NT2/D1 (cell line): ENCODE results near the gene CYP11A1.

ENCODE experiments used
- DNase-seq: peaks from one replicate; pipeline ENCODE4 v3.0.0-alpha.2; 2011; ENCODE audit warnings: low read depth, low spot score
- H3K27me3 ChIP-seq: 2 replicates; pipeline ENCODE4 v1.6.0; 2011; ENCODE audit warnings: mild to moderate bottlenecking; ENCODE audit not compliant: insufficient read length, insufficient read depth
- H3K36me3 ChIP-seq: 2 replicates; pipeline ENCODE4 v1.6.1; 2011; ENCODE audit warnings: mild to moderate bottlenecking, low read length, mixed read lengths; ENCODE audit not compliant: insufficient read depth, insufficient read length
- H3K4me1 ChIP-seq: 2 replicates; pipeline ENCODE4 v1.5.1; 2011; ENCODE audit not compliant: insufficient read depth, insufficient read length
- H3K4me3 ChIP-seq: 2 replicates; pipeline ENCODE4 v1.5.1; 2011; ENCODE audit warnings: low read depth; ENCODE audit not compliant: insufficient read length
- H3K9ac ChIP-seq: 2 replicates; pipeline ENCODE4 v1.6.0; 2011; ENCODE audit warnings: low read depth; ENCODE audit not compliant: insufficient read length
- H3K9me3 ChIP-seq: 2 replicates; pipeline ENCODE4 v1.5.1; 2011; ENCODE audit warnings: mild to moderate bottlenecking, low read length; ENCODE audit not compliant: insufficient read depth
- SUZ12 ChIP-seq: IDR thresholded peaks from 2 replicates; pipeline ENCODE4 v1.6.1; 2011; ENCODE audit not compliant: insufficient read length, insufficient read depth; ENCODE audit errors: extremely low read depth
- YY1 ChIP-seq: IDR thresholded peaks from 2 replicates; pipeline ENCODE4 v1.6.1; 2011; ENCODE audit not compliant: insufficient read length, insufficient read depth
- ZNF274 ChIP-seq: IDR thresholded peaks from 2 replicates; pipeline ENCODE4 v1.6.1; 2011; ENCODE audit warnings: mild to moderate bottlenecking, low read depth, low read length

CYP11A1 gene

GRCh38 chr15:74311734-74312444 lies 55.6 kb downstream of the CYP11A1 start:
- no peaks in the 10 kb centered on the region for H3K36me3 ChIP-seq
- no peak overlapping the region for H3K4me3 ChIP-seq
- H3K9ac ChIP-seq, result no peak overlapping the region
- H3K27me3 ChIP-seq, result peaks cover 11% of the 10 kb centered on the region
- DNase-seq, result no peak
- H3K9me3 ChIP-seq, result no peaks in the 10 kb centered on the region
- H3K4me1 ChIP-seq, result peaks cover 24% of the 10 kb centered on the region
- TF ChIP-seq ZNF274, result peak; percentile 20; the same call in 1 of the 2 replicates
- no peak for TF ChIP-seq SUZ12

- H3K4me3 ChIP-seq, result no peak overlapping the region
- peaks cover 12% of the 10 kb centered on the region for H3K4me1 ChIP-seq
- H3K27me3 ChIP-seq, result peaks cover 22% of the 10 kb centered on the region
- no peak for TF ChIP-seq SUZ12
- no peak for TF ChIP-seq ZNF274
- TF ChIP-seq YY1, result no peak
- H3K9ac ChIP-seq, result peak overlapping the region; percentile 36
- no peaks in the 10 kb centered on the region for H3K9me3 ChIP-seq
- DNase-seq, result no peak
- H3K36me3 ChIP-seq, result no peaks in the 10 kb centered on the region
Measured at GRCh38 chr15:74307827-74308811, 59.3 kb downstream of the CYP11A1 start.

GRCh38 chr15:74306781-74307217 lies 60.6 kb downstream of the CYP11A1 start:
- Histone ChIP-seq H3K4me3 (no peak overlapping the region), H3K27me3 (peaks cover 29% of the 10 kb centered on the region), H3K4me1 (peaks cover 14% of the 10 kb centered on the region), H3K36me3 (no peaks in the 10 kb centered on the region), H3K9ac (no peak overlapping the region), H3K9me3 (no peaks in the 10 kb centered on the region)
- no peak for DNase-seq
- TF ChIP-seq ZNF274 (no peak), YY1 (no peak), SUZ12 (no peak)

- H3K4me3 ChIP-seq, result no peak overlapping the region
- no peaks in the 10 kb centered on the region for H3K9me3 ChIP-seq
- no peak for TF ChIP-seq SUZ12
- TF ChIP-seq YY1, result no peak
- TF ChIP-seq ZNF274, result no peak
- DNase-seq, result no peak
- no peak overlapping the region for H3K9ac ChIP-seq
- peaks cover 37% of the 10 kb centered on the region for H3K27me3 ChIP-seq
- H3K36me3 ChIP-seq, result no peaks in the 10 kb centered on the region
- peaks cover 16% of the 10 kb centered on the region for H3K4me1 ChIP-seq
Measured at GRCh38 chr15:74305687-74306086, 61.8 kb downstream of the CYP11A1 start.

GRCh38 chr15:74304431-74304830 lies 63.0 kb downstream of the CYP11A1 start:
- DNase-seq, result no peak
- peaks cover 26% of the 10 kb centered on the region for H3K4me1 ChIP-seq

GRCh38 chr15:74303741-74304309 lies 63.6 kb downstream of the CYP11A1 start:
- Histone ChIP-seq H3K9me3 (no peaks in the 10 kb centered on the region), H3K4me3 (no peak overlapping the region), H3K4me1 (peaks cover 24% of the 10 kb centered on the region), H3K27me3 (peaks cover 50% of the 10 kb centered on the region), H3K9ac (no peak overlapping the region), H3K36me3 (no peaks in the 10 kb centered on the region)
- no peak for DNase-seq
- TF ChIP-seq YY1 (no peak), SUZ12 (no peak), ZNF274 (no peak)

More at GRCh38 chr15:74304431-74304830, 63.0 kb downstream of the CYP11A1 start:
- no peak overlapping the region for H3K4me3 ChIP-seq
- H3K36me3 ChIP-seq, result no peaks in the 10 kb centered on the region
- TF ChIP-seq ZNF274, result no peak
- no peak for TF ChIP-seq SUZ12
- TF ChIP-seq YY1, result no peak
- H3K27me3 ChIP-seq, result peaks cover 49% of the 10 kb centered on the region
- H3K9me3 ChIP-seq, result no peaks in the 10 kb centered on the region
- H3K9ac ChIP-seq, result no peak overlapping the region
